ENCODE data around the gene PLEKHG1.

GRCh38 chr6:150587637-150588036 is 12.0 kb upstream of the PLEKHG1 start:
- no peak for TF ChIP-seq CTCF (IDR thresholded peaks at IDR 0.05; ENCODE audit: low read depth, low read length)
- TF ChIP-seq EZH2phosphoT487 (IDR thresholded peaks at IDR 0.05; ENCODE audit: low read depth): no peak

Measured in OCI-LY3 (cell line).